ENCODE data around the gene RBMS1.

The RBMS1 gene

GRCh38 chr2:160321006-160321405 lies 172.6 kb downstream of the RBMS1 start:
- Histone ChIP-seq H3K36me3 (ENCODE audit: insufficient read depth) (no peaks in the 10 kb centered on the region), H3K27ac (no peak overlapping the region), H3K9ac (no peak overlapping the region), H3K4me3 (IDR thresholded peaks at IDR 0.05; ENCODE audit: insufficient read depth, low read depth, low read length) (no peak overlapping the region), H3K27me3 (ENCODE audit: insufficient read depth, low read depth) (no peaks in the 10 kb centered on the region), H4K20me1 (ENCODE audit: insufficient read depth) (no peaks in the 10 kb centered on the region), H3K79me2 (ENCODE audit: insufficient read depth, low read depth) (no peaks in the 10 kb centered on the region), H3K4me2 (no peak overlapping the region), H2AFZ (ENCODE audit: low read depth) (no peak overlapping the region), H3K4me1 (ENCODE audit: low read depth, poor library complexity, severe bottlenecking) (peaks cover 56% of the 10 kb centered on the region)
- TF ChIP-seq, protein P1, sequence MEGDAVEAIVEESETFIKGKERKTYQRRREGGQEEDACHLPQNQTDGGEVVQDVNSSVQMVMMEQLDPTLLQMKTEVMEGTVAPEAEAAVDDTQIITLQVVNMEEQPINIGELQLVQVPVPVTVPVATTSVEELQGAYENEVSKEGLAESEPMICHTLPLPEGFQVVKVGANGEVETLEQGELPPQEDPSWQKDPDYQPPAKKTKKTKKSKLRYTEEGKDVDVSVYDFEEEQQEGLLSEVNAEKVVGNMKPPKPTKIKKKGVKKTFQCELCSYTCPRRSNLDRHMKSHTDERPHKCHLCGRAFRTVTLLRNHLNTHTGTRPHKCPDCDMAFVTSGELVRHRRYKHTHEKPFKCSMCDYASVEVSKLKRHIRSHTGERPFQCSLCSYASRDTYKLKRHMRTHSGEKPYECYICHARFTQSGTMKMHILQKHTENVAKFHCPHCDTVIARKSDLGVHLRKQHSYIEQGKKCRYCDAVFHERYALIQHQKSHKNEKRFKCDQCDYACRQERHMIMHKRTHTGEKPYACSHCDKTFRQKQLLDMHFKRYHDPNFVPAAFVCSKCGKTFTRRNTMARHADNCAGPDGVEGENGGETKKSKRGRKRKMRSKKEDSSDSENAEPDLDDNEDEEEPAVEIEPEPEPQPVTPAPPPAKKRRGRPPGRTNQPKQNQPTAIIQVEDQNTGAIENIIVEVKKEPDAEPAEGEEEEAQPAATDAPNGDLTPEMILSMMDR (conservative IDR thresholded peaks at IDR 0.05; ENCODE audit: low read depth, low read length), result no peak

GRCh38 chr2:160319700-160320099 lies 173.9 kb downstream of the RBMS1 start:
- H3K4me2 ChIP-seq, result no peak overlapping the region
- no peak overlapping the region for H3K27ac ChIP-seq
- no peak overlapping the region for H3K9ac ChIP-seq
- no peak overlapping the region for H3K4me3 ChIP-seq (IDR thresholded peaks at IDR 0.05; ENCODE audit: insufficient read depth, low read depth, low read length)
- peaks cover 43% of the 10 kb centered on the region for H3K4me1 ChIP-seq (ENCODE audit: low read depth, poor library complexity, severe bottlenecking)
- TF ChIP-seq, protein P1 (conservative IDR thresholded peaks at IDR 0.05; ENCODE audit: low read depth, low read length), result no peak
- no peaks in the 10 kb centered on the region for H3K36me3 ChIP-seq (ENCODE audit: insufficient read depth)
- H3K79me2 ChIP-seq (ENCODE audit: insufficient read depth, low read depth), result no peaks in the 10 kb centered on the region
- no peaks in the 10 kb centered on the region for H4K20me1 ChIP-seq (ENCODE audit: insufficient read depth)
- H3K27me3 ChIP-seq (ENCODE audit: insufficient read depth, low read depth), result no peaks in the 10 kb centered on the region
- H2AFZ ChIP-seq (ENCODE audit: low read depth), result no peak overlapping the region

- H3K4me1 ChIP-seq (ENCODE audit: low read depth, poor library complexity, severe bottlenecking), result peaks cover 29% of the 10 kb centered on the region
- H2AFZ ChIP-seq (ENCODE audit: low read depth), result no peak overlapping the region
- no peak overlapping the region for H3K4me2 ChIP-seq
- H3K27me3 ChIP-seq (ENCODE audit: insufficient read depth, low read depth), result no peaks in the 10 kb centered on the region
- no peaks in the 10 kb centered on the region for H4K20me1 ChIP-seq (ENCODE audit: insufficient read depth)
- H3K79me2 ChIP-seq (ENCODE audit: insufficient read depth, low read depth), result no peaks in the 10 kb centered on the region
- no peaks in the 10 kb centered on the region for H3K36me3 ChIP-seq (ENCODE audit: insufficient read depth)
- H3K9ac ChIP-seq, result no peak overlapping the region
- H3K27ac ChIP-seq, result no peak overlapping the region
- no peak overlapping the region for H3K4me3 ChIP-seq (IDR thresholded peaks at IDR 0.05; ENCODE audit: insufficient read depth, low read depth, low read length)
- TF ChIP-seq, protein P1 (conservative IDR thresholded peaks at IDR 0.05; ENCODE audit: low read depth, low read length), result no peak
Measured at GRCh38 chr2:160318218-160318617, 175.4 kb downstream of the RBMS1 start.

DNA sequence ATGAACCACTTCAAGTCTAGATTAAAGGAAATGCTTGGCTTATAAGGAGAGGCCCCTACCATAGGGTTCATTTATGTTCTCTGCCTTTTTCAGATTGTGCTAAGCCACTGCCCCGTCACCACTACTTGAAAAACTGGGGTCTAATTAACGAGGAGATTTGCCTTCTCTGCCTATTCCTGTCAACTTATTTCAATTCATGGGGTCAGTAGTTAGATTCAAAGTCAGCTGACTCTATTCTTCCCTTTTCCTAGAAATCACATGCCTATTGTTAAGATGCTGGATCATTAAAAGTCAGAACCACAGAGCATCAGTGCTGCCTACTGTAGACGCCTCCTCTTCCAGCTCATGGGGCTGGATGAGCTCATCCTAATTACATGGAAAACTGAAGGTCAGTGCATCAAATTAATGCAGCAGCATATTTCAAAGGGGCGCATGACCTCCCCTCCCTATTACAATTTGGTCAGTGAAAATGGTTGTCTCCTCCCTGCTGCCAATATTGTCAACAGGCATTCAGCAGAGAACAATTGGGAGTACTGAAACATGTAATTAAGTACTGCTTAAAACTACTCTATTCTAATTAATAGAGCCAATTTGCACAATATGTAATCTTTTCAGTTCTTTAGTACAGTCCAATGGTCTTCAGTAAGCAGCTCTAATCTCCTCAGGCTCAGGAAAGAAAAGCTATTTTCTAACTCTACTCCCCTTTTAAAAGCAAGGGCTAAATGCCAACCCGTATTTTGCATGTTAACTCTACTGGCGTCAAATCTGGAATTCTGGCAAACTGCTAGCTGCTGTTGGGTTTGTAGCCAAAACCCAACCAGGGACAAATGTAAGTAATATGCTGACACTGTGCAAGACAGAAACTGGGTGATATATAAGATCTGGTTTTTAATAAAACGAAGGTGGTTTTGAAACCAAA lies 176.2 kb downstream of the RBMS1 start:
- H3K4me1 ChIP-seq (ENCODE audit: low read depth, poor library complexity, severe bottlenecking), result peaks cover 21% of the 10 kb centered on the region
- no peaks in the 10 kb centered on the region for H3K36me3 ChIP-seq (ENCODE audit: insufficient read depth)
- TF ChIP-seq, protein P1 (conservative IDR thresholded peaks at IDR 0.05; ENCODE audit: low read depth, low read length), result no peak
- H3K27me3 ChIP-seq (ENCODE audit: insufficient read depth, low read depth), result no peaks in the 10 kb centered on the region
- H3K4me2 ChIP-seq, result no peak overlapping the region
- no peak overlapping the region for H2AFZ ChIP-seq (ENCODE audit: low read depth)
- H3K4me3 ChIP-seq (IDR thresholded peaks at IDR 0.05; ENCODE audit: insufficient read depth, low read depth, low read length), result no peak overlapping the region
- no peak overlapping the region for H3K27ac ChIP-seq
- no peaks in the 10 kb centered on the region for H3K79me2 ChIP-seq (ENCODE audit: insufficient read depth, low read depth)
- H4K20me1 ChIP-seq (ENCODE audit: insufficient read depth), result no peaks in the 10 kb centered on the region
- H3K9ac ChIP-seq, result no peak overlapping the region
